Endodermal cell (in vitro differentiated cells): Measurements from ENCODE around the gene GFOD2. TPM values are rescaled to one million over a fixed set of nuclear protein-coding genes. Genes with fewer than 3 reads are reported as not detected.

ENCODE experiments used
- DNase-seq: peaks from one replicate; pipeline ENCODE4 v3.0.0-alpha.2; 2017
- H3K27ac ChIP-seq: 2 replicates; pipeline ENCODE4 v1.5.1; 2013; ENCODE audit warnings: mild to moderate bottlenecking, low read depth, low read length, moderate library complexity
- H3K27me3 ChIP-seq: 2 replicates; pipeline ENCODE4 v1.6.1; 2013; ENCODE audit warnings: mild to moderate bottlenecking, low read length, moderate library complexity; ENCODE audit not compliant: insufficient read depth, control insufficient read depth, poor library complexity, severe bottlenecking
- H3K36me3 ChIP-seq: 2 replicates; pipeline ENCODE4 v1.7.0; 2013; ENCODE audit warnings: mild to moderate bottlenecking, low read length, moderate library complexity; ENCODE audit not compliant: control insufficient read depth, insufficient read depth
- H3K4me1 ChIP-seq: one replicate; pipeline ENCODE4 v1.7.0; 2013; ENCODE audit warnings: low read length; ENCODE audit not compliant: control insufficient read depth, insufficient read depth
- H3K4me3 ChIP-seq: 2 replicates; pipeline ENCODE4 v1.5.1; 2013; ENCODE audit warnings: mild to moderate bottlenecking, low read length, moderate library complexity
- H3K9ac ChIP-seq: 2 replicates; pipeline ENCODE4 v1.6.1; 2013; ENCODE audit warnings: mild to moderate bottlenecking, low read length, moderate library complexity; ENCODE audit not compliant: poor library complexity, severe bottlenecking; ENCODE audit errors: extremely low read depth
- H3K9me3 ChIP-seq: 2 replicates; pipeline ENCODE4 v1.6.1; 2013; ENCODE audit warnings: mild to moderate bottlenecking, low read length, moderate library complexity; ENCODE audit not compliant: control insufficient read depth
- H3K27ac Mint-ChIP-seq: 2 replicates; pipeline ENCODE4 v1.8.0; 2020; ENCODE audit warnings: mixed read lengths
- H3K27me3 Mint-ChIP-seq: 2 replicates; pipeline ENCODE4 v1.8.0; 2021; ENCODE audit warnings: mild to moderate bottlenecking, mixed read lengths; ENCODE audit not compliant: insufficient read depth
- H3K36me3 Mint-ChIP-seq: 2 replicates; pipeline ENCODE4 v1.8.0; 2020; ENCODE audit warnings: low read depth, mixed read lengths
- H3K4me1 Mint-ChIP-seq: 2 replicates; pipeline ENCODE4 v1.8.0; 2020; ENCODE audit warnings: mixed read lengths
- H3K4me3 Mint-ChIP-seq: 2 replicates; pipeline ENCODE4 v1.8.0; 2020; ENCODE audit warnings: mild to moderate bottlenecking, moderate library complexity, mixed read lengths
- H3K9me3 Mint-ChIP-seq: 2 replicates; pipeline ENCODE4 v1.8.0; 2020; ENCODE audit warnings: mild to moderate bottlenecking, mixed read lengths
- CTCF ChIP-seq: fragments of 200-600 bp; sonication (generic); conservative IDR thresholded peaks from 2 replicates; pipeline ENCODE4 v1.5.0; 2021; ENCODE audit warnings: antibody characterized with exemption, mild to moderate bottlenecking
- WGBS, 2 experiments: methylation state at CpG; one replicate each; pipeline versions ENCODE4 v1.1.5 to v1.1.7; 2013; ENCODE audit warnings: missing lambda C conversion rate in 2 of 2, mixed read lengths in 1 of 2; ENCODE audit not compliant: insufficient coverage in 1 of 2, insufficient read length in 1 of 2; 5-methylcytosine and 5-hydroxymethylcytosine counted together
- total RNA-seq, 2 donors: library from RNA; stranded (reverse); fragmentation: NEBNext Ultra II Directional in 1 of 2; extraction: Animal tissue kit (Norgen Biotek cat#: 25700) in 1 of 2; gene quantifications; 2 replicates in 1 of 2; 3 replicates in 1 of 2; pipeline ENCODE4 v1.2.1, GENCODE V29; 2021

GFOD2 gene
- total RNA-seq, 2 donors from 2014 or later: 18.2 to 21.2 TPM

- Histone ChIP-seq H3K27ac (no peak overlapping the region), H3K9ac (no peak overlapping the region), H3K9me3 (no peaks in the 10 kb centered on the region), H3K27me3 (no peaks in the 10 kb centered on the region), H3K4me3 (no peak overlapping the region), H3K36me3 (no peaks in the 10 kb centered on the region), H3K4me1 (no peaks in the 10 kb centered on the region)
- Mint-ChIP-seq H3K9me3 (no peaks in the 10 kb centered on the region), H3K4me1 (peaks cover 21% of the 10 kb centered on the region), H3K27ac (no peak overlapping the region), H3K36me3 (no peaks in the 10 kb centered on the region), H3K27me3 (no peaks in the 10 kb centered on the region), H3K4me3 (no peak overlapping the region)
- TF ChIP-seq CTCF: no peak
- WGBS, 2 experiments: 85 to 86% methylated on average over 1 of the region's 1 CpG
- DNase-seq: no peak
Observed at GRCh38 chr16:67709050-67709449, 10.1 kb downstream of the GFOD2 start.

- H3K27me3 Mint-ChIP-seq: no peaks in the 10 kb centered on the region
- H3K9me3 Mint-ChIP-seq: no peaks in the 10 kb centered on the region
- H3K4me3 Mint-ChIP-seq: no peak overlapping the region
- TF ChIP-seq CTCF: no peak
- H3K9me3 ChIP-seq: no peaks in the 10 kb centered on the region
- H3K27ac Mint-ChIP-seq: no peak overlapping the region
- H3K9ac ChIP-seq: no peak overlapping the region
- 94 to 96% methylated on average over 2 of the region's 2 CpGs for WGBS, 2 experiments
- no peak overlapping the region for H3K4me3 ChIP-seq
- no peaks in the 10 kb centered on the region for H3K36me3 Mint-ChIP-seq
- no peak for DNase-seq
- H3K27ac ChIP-seq: no peak overlapping the region
- no peaks in the 10 kb centered on the region for H3K4me1 ChIP-seq
- H3K36me3 ChIP-seq: no peaks in the 10 kb centered on the region
- H3K4me1 Mint-ChIP-seq: peaks cover 14% of the 10 kb centered on the region
- H3K27me3 ChIP-seq: no peaks in the 10 kb centered on the region
Observed at GRCh38 chr16:67708368-67708771, 10.7 kb downstream of the GFOD2 start.

GRCh38 chr16:67707790-67708189 lies 11.3 kb downstream of the GFOD2 start:
- no peak overlapping the region for H3K27ac Mint-ChIP-seq
- no peaks in the 10 kb centered on the region for H3K36me3 ChIP-seq
- no peaks in the 10 kb centered on the region for H3K27me3 ChIP-seq
- TF ChIP-seq CTCF: no peak
- no peaks in the 10 kb centered on the region for H3K36me3 Mint-ChIP-seq
- no peaks in the 10 kb centered on the region for H3K9me3 Mint-ChIP-seq
- no peak overlapping the region for H3K4me3 Mint-ChIP-seq
- no peak for DNase-seq
- no peaks in the 10 kb centered on the region for H3K27me3 Mint-ChIP-seq
- no peak overlapping the region for H3K4me3 ChIP-seq
- no peak overlapping the region for H3K9ac ChIP-seq
- no peaks in the 10 kb centered on the region for H3K9me3 ChIP-seq
- WGBS, 2 experiments: 99 to 100% methylated on average over 4 to 5 of the region's 5 CpGs
- no peaks in the 10 kb centered on the region for H3K4me1 ChIP-seq
- no peak overlapping the region for H3K27ac ChIP-seq
- H3K4me1 Mint-ChIP-seq: peaks cover 13% of the 10 kb centered on the region
